Mesenteric fat pad (tissue), 1 donor: ENCODE results near the gene APOBEC2. TPM values are rescaled to one million over a fixed set of nuclear protein-coding genes. Genes with fewer than 3 reads are reported as not detected.

ENCODE experiments used
- DNase-seq: peaks from one replicate; pipeline ENCODE4 v3.0.0-alpha.2; 2020; ENCODE audit warnings: low spot score
- total RNA-seq: library from RNA; stranded (reverse); fragmentation: NEBNext Ultra II Directional; extraction: Animal tissue kit (Norgen Biotek cat#: 25700); gene quantifications from one replicate; pipeline ENCODE4 v1.2.1, GENCODE V29; 2021
- donor health status: DM: yes; HTN: yes; CAD: no.

APOBEC2 gene
- total RNA-seq, 1 donor from 2014 or later: not detected

DNA sequence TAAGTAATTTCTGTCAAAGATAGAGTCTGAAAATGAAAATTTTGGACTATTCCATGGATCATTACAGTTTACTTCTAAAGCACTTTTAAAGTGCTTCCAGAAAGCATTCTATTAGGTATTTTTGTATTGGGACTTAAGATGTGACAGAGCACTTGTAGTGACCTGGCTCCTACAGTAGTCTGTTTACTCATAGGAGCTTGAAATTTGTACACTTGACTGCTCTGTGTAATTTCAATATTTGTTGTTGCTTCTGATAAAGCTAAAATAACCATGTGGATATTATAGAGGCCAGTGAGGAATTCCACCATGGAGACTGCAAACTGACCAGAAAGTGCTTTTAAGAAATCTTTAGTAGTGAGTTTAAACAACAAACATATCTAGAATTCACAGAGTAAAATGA lies 30.1 kb downstream of the APOBEC2 start:
- no peak for DNase-seq

DNA sequence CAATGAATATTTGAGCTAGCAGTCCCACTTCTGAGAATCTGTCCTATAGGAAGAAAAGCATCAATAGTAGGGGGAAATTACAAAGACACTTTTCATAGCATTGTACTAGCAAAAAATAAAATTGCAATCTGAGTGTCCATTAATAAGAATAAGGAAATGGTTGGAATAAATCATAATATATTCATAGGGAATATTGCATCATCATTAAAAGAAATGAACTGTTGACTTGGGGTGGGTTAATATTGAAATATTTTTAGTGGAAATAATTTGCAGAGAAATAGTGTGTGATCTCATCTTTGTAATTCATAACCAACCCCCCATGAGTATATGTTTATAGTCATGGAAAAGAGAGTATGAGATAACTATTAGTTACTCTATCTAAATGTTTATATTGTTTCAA lies 32.2 kb downstream of the APOBEC2 start:
- DNase-seq: no peak

DNA sequence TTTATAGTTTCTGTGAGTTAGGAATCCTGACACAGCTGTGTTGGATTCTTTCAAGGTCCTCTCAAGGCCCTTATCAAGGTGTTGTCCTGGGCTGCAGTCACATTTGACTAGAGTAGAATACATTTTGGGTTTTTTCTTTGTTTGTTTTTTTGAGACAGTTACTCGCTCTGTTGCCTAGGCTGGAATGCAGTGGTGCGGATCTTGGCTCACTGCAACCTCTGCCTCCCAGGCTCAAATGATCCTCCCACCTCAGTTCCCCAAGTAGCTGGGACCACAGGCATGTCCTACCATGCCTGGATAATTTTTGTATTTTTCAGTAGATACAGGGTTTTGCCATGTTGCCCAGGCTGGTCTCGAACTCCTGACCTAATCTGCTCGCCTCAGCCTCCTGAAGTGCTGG lies 35.4 kb downstream of the APOBEC2 start:
- DNase-seq: no peak

DNA sequence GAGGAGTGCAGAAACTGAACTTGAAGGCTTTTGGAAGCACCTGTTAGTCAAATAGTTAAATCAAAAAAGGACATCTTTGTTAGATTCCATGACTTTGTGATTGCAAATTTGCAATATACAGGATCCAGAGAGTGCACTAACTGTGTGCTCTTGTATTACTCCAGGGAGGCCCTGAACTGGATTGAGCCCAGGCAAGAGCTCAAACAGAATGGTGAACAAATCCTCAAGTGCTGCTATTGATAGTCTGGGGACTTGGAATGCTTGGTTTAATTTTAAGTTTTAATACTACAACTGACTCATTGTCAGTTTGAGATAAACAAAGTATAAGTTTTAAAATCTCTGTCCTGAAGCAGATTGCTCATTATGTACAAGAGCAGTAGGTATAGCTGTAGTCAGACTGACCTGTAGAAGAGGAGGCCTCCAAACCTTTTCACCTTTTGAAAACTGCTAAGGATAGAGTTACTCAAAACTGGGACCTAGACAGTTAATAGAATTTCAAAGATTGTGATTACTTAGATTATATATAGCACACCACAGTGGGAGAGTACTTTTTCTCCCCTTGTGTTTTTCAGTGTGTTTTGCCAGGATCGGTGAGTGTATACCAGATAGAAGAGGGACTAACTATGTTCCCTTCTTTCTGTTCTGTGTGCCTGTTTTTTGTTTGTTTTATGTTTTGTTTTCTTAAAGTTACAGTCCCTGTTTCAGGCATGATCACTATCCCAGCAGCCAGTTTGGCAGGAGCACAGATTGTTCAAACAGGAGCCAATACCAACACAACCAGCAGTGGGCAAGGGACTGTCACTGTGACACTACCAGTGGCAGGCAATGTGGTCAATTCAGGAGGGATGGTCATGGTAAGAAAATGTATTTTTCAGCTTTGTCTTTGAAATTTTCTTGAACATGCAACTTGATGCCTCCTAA lies 38.1 kb downstream of the APOBEC2 start:
- no peak for DNase-seq

DNA sequence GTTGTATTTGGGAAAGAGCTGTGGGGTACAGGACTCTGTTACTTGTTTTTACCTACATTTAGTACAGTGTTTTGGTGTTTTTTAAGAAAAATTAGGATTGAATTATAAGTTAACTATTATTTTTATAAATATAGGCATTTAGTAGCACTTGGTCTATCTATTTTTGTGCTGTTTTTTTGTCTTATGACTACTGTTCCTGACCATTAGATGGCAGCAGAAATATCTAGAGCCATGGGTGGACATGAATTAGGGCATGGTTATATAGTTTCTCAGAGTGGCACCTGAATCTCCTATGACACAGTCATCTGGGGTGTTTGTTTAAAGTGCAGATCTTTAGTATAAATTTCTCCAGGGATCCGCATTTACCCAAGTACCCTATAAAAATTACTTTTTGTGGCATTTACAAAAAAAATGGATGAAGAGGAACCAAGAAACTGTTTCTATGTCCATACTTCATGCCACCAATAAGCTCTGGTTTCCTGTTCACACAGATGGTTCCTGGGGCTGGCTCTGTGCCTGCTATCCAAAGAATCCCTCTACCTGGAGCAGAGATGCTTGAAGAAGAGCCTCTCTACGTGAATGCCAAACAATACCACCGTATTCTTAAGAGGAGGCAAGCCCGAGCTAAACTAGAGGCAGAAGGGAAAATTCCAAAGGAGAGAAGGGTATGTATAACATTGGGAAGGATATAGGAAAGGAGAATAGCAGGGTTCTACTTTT lies 39.6 kb downstream of the APOBEC2 start:
- no peak for DNase-seq

DNA sequence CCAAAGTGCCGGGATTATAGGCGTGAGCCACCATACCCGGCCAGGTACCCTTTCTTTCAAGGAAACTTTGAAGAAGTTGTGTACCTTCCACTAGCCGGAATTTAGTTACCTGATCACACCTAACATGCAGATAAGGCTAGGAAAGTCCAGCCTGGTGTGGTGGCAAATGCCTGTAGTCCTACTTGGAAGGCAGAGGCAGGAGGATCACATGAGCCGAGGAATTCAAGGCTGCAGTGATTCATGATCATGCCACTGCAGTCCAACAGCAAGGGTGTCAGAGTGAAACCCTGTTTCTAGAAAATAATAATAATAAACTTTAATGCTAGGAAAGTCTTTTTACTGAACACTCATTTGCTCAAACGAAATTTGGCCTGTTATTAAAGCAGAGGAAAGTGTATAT lies 40.7 kb downstream of the APOBEC2 start:
- DNase-seq: no peak

DNA sequence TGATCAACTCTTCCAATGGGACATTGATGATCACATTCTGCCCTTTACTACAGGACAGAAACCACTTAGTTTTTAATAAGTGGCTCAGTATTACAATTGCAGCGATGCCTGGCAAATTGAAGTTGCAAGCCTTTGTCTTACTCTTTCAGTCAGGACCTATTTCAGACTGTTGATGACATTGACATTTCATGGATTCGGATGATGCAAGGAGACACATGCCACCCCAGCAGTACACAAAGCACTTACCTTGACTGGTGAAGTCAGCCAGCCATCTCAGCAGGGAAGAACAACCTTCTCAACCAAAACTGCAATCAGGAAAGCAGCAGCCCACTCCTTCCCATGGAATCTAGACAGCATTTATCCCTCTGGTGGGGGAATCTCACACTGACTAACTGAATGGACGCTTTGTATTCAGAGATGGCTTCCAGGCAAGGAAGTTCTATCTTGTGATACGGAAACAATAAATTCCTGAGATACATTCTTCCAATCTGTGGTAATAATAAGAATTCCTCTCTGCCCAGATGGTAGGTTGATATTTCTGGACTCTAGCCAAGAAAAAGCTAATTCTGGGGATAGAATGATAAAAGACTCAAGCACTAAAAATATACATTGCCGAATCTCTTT lies 44.6 kb downstream of the APOBEC2 start:
- no peak for DNase-seq

DNA sequence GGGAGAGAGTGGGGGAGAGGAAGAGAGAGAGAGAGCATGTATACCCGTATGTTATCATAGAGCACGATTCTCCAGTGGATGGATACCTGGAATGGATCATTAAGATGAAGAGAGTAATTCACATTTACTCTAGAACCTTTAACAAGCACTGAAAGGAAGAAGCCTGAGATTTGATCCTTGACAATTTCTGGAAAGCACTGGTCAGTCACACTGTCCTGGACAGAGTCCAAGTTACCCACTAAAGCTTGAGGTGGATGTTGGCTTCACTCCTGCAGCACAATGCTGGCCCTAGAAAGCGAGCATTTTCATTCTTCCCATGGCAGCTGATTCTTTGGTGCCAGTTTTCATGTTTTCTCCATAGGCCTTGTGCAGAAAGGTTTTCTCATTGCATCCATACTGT lies 45.4 kb downstream of the APOBEC2 start:
- no peak for DNase-seq

DNA sequence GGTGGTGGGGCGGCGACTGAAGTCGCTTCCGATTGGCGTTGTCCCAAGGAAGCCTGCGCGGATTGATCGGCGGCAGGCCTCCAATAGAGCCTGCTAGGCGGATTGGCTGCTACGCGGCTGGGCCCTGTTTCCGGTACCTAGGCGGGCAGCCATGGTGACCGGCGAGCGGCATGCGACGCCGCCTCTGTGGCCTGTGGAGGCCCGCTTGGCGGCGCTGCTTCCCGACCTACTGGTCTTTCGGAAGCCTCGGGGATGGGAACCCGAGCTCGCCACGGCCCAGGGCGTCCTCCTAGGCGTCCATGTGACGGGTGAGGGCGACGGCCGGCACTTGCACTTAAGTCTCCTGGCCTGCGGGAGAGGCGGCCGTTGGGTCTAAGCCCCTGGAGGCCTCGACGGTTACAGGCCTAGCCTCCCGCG lies 47.9 kb downstream of the APOBEC2 start:
- DNase-seq: no peak

DNA sequence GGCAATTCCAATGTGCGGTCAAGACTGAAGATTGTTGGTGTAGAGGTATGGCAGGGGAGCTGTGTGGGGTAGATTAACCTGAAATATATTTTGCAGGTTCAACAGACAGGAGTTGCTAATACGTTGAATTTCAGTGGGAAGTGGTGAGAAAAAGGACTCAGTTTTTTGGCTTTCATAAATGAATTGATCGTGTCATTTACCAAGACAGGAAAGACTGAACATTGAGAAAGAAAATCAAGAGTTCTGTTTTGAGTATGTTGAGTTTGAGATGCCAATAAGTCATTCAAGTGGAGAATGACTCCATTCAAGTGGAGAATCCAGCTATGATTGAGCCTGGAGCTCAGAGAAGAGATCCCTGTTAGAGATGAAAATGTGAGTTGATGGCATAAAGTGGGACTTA lies 50.8 kb downstream of the APOBEC2 start:
- no peak for DNase-seq

DNA sequence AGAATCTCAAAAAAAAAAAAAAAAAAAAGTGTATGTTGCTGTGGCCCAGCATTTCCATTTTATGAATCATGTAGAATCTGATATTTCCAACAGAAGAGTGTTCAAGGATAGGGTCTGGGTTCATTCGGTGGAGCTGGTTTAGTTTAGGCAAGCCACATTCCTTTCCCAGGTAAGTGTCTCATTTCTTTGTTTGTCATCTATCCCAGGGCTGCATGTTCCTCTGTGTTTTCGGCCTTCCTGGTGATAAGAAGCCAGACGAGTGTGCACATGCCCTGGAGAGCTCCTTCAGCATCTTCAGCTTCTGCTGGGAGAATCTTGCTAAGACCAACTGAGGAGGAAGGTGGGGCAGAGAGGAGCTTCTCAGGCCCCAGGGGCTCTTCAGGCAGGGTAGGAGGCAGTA lies 58.0 kb downstream of the APOBEC2 start:
- DNase-seq: no peak

Other genes with a start within 250 kb of the APOBEC2 start
- gene UNC5CL, start 14.0 kb upstream of the APOBEC2 start, total RNA-seq: 0.48 TPM
- gene TSPO2, start 10.7 kb upstream of the APOBEC2 start, total RNA-seq: not detected
- 12.2 TPM for gene OARD1, start 19.2 kb downstream of the APOBEC2 start, total RNA-seq
- 17.5 TPM for gene NFYA, start 19.8 kb downstream of the APOBEC2 start, total RNA-seq
- 0.55 TPM for gene TREML1, start 101.1 kb downstream of the APOBEC2 start, total RNA-seq
- gene TREM2, start 109.9 kb downstream of the APOBEC2 start, total RNA-seq: 11.0 TPM
- gene TREML2, start 147.9 kb downstream of the APOBEC2 start, total RNA-seq: 1.0 TPM
- gene TREML4, start 175.1 kb downstream of the APOBEC2 start, total RNA-seq: 0.67 TPM
- gene TREM1, start 233.5 kb downstream of the APOBEC2 start, total RNA-seq: 20.6 TPM